Left kidney (tissue), 2 donors: ENCODE results near the gene LEO1. TPM values are rescaled to one million over a fixed set of nuclear protein-coding genes. Genes with fewer than 3 reads are reported as not detected.

ENCODE experiments used
- DNase-seq: peaks from one replicate; pipeline ENCODE4 v3.0.0-alpha.2; 2013
- polyA plus RNA-seq: library from polyadenylated mRNA; unstranded; fragments of 120-200 nt; gene quantifications from one replicate; pipeline ENCODE4 v1.2.1, GENCODE V29; 2013; ENCODE audit not compliant: insufficient read length

LEO1 gene
- polyA plus RNA-seq, 1 donor = 38.3 TPM

- DNase-seq = no peak
Measured at GRCh38 chr15:51935466-51936104, 36.0 kb downstream of the LEO1 start.

GRCh38 chr15:51932161-51932560 is 39.4 kb downstream of the LEO1 start:
- no peak for DNase-seq

GRCh38 chr15:51931638-51932037 is 39.9 kb downstream of the LEO1 start:
- no peak for DNase-seq

- DNase-seq = no peak
Measured at GRCh38 chr15:51931016-51931415, 40.6 kb downstream of the LEO1 start.

- no peak for DNase-seq
Measured at GRCh38 chr15:51926809-51927208, 44.8 kb downstream of the LEO1 start.

GRCh38 chr15:51924156-51925068 is 47.2 kb downstream of the LEO1 start:
- no peak for DNase-seq

GRCh38 chr15:51917493-51917892 is 54.1 kb downstream of the LEO1 start:
- no peak for DNase-seq

- DNase-seq = no peak
Measured at GRCh38 chr15:51912528-51912927, 59.0 kb downstream of the LEO1 start.

GRCh38 chr15:51909584-51909983 is 62.0 kb downstream of the LEO1 start:
- DNase-seq = no peak

- DNase-seq = no peak
Measured at GRCh38 chr15:51908316-51908715, 63.3 kb downstream of the LEO1 start.

GRCh38 chr15:51907136-51907862 is 64.3 kb downstream of the LEO1 start:
- DNase-seq = no peak

- no peak for DNase-seq
Measured at GRCh38 chr15:51904931-51905330, 66.6 kb downstream of the LEO1 start.

GRCh38 chr15:51904421-51904820 is 67.2 kb downstream of the LEO1 start:
- DNase-seq = no peak

- DNase-seq = no peak
Measured at GRCh38 chr15:51889486-51889885, 82.1 kb downstream of the LEO1 start.

- no peak for DNase-seq
Measured at GRCh38 chr15:51888593-51889195, 82.9 kb downstream of the LEO1 start.

Other genes starting within 250 kb of the LEO1 start
- 3.5 TPM for gene LYSMD2, start 234.1 kb downstream of the LEO1 start, polyA plus RNA-seq
- 5.7 TPM for gene TMOD2, start 220.2 kb downstream of the LEO1 start, polyA plus RNA-seq
- gene TMOD3, start 142.1 kb downstream of the LEO1 start, polyA plus RNA-seq = 57.7 TPM
- 44.5 TPM for gene MAPK6, start 47.4 kb upstream of the LEO1 start, polyA plus RNA-seq
- 1.2 TPM for gene BCL2L10, start 141.0 kb upstream of the LEO1 start, polyA plus RNA-seq
- gene GNB5, start 219.6 kb upstream of the LEO1 start, polyA plus RNA-seq = 16.9 TPM